CD8-positive, alpha-beta memory T cell (primary cell): ENCODE measurements around the gene KLHL24. TPM values are rescaled to one million over a fixed set of nuclear protein-coding genes. Genes with fewer than 3 reads are reported as not detected.
"Not testable (repeated sequence)": the region's sequence is repeated elsewhere in the genome, so short reads cannot be mapped to it uniquely, and the experiment has no call there.

Experiments
- CTCF ChIA-PET: fragments of 350-600 bp; sonication (Branson Sonifier 250); formaldehyde crosslinking; loops from one replicate; lab custom pipeline; 2021; ENCODE audit warnings: antibody characterized with exemption; lab: Charles Lee
- POLR2A ChIA-PET: fragments of 350-600 bp; sonication (Branson Sonifier 250); formaldehyde crosslinking; loops from one replicate; lab custom pipeline; 2021; ENCODE audit warnings: antibody characterized with exemption; lab: Charles Lee
- DNase-seq, 5 donors: peaks; one replicate each; pipeline versions ENCODE4 v3.0.0 to v3.0.0-alpha.2; 2020 to 2022; ENCODE audit warnings: mixed read lengths in 1 of 5
- H3K27ac ChIP-seq: one replicate; pipeline ENCODE4 v1.7.0; 2013; ENCODE audit warnings: low read depth, mild to moderate bottlenecking, low read length, moderate library complexity
- H3K27me3 ChIP-seq: 2 replicates; pipeline ENCODE4 v1.7.0; 2013; ENCODE audit warnings: low read length, mild to moderate bottlenecking; ENCODE audit not compliant: insufficient read depth, poor library complexity, severe bottlenecking
- H3K36me3 ChIP-seq: 2 replicates; pipeline ENCODE4 v1.7.0; 2013; ENCODE audit warnings: mild to moderate bottlenecking, low read length, moderate library complexity; ENCODE audit not compliant: insufficient read depth
- H3K4me1 ChIP-seq: 2 replicates; pipeline ENCODE4 v1.7.0; 2013; ENCODE audit warnings: mild to moderate bottlenecking, low read length, moderate library complexity; ENCODE audit not compliant: insufficient read depth
- H3K4me3 ChIP-seq: 2 replicates; pipeline ENCODE4 v1.7.0; 2013; ENCODE audit warnings: mild to moderate bottlenecking, low read length
- H3K9me3 ChIP-seq: 2 replicates; pipeline ENCODE4 v1.7.0; 2013; ENCODE audit warnings: mild to moderate bottlenecking, low read length
- H3K27ac Mint-ChIP-seq, 8 donors: one replicate each; pipeline ENCODE4 v1.8.0; 2020 to 2021; ENCODE audit warnings: mixed read lengths in 8 of 8, mild to moderate bottlenecking in 6 of 8, inconsistent platforms in 3 of 8, moderate library complexity in 3 of 8
- H3K27me3 Mint-ChIP-seq, 2 donors: one replicate each; pipeline ENCODE4 v1.8.0; 2020 to 2021; ENCODE audit warnings: mixed read lengths in 2 of 2, mild to moderate bottlenecking in 1 of 2, moderate library complexity in 1 of 2
- H3K36me3 Mint-ChIP-seq, 3 donors: one replicate each; pipeline ENCODE4 v1.8.0; 2020 to 2021; ENCODE audit warnings: mixed read lengths in 3 of 3, inconsistent platforms in 1 of 3, mild to moderate bottlenecking in 1 of 3
- H3K4me1 Mint-ChIP-seq, 3 donors: one replicate each; pipeline ENCODE4 v1.8.0; 2020 to 2021; ENCODE audit warnings: mixed read lengths in 3 of 3, inconsistent platforms in 1 of 3, mild to moderate bottlenecking in 1 of 3
- H3K4me3 Mint-ChIP-seq, 7 donors: one replicate each; pipeline ENCODE4 v1.8.0; 2020 to 2021; ENCODE audit warnings: mixed read lengths in 7 of 7, mild to moderate bottlenecking in 6 of 7, moderate library complexity in 4 of 7, inconsistent platforms in 2 of 7
- H3K9me3 Mint-ChIP-seq, 5 donors: one replicate each; pipeline ENCODE4 v1.8.0; 2020 to 2022; ENCODE audit warnings: mixed read lengths in 5 of 5, mild to moderate bottlenecking in 3 of 5, moderate library complexity in 2 of 5, inconsistent platforms in 1 of 5
- polyA plus RNA-seq: library from polyadenylated mRNA; unstranded; fragments of 300-500 nt; fragmentation: Illumina TruSeq; gene quantifications from one replicate; pipeline ENCODE4 v1.2.3, GENCODE V29; 2021
- total RNA-seq, 2 experiments: library from RNA; stranded (reverse); gene quantifications; one replicate each; pipeline ENCODE4 v1.2.3, GENCODE V29; 2021

Gene KLHL24
- total and polyA plus RNA-seq, 3 experiments from 2014 or later = 13.4 to 44.9 (median 16.9) TPM

- H3K4me3 Mint-ChIP-seq = no peak overlapping the region
- H3K27me3 Mint-ChIP-seq = no peaks in the 10 kb centered on the region
- no peaks in the 10 kb centered on the region for H3K4me1 Mint-ChIP-seq
- no peaks in the 10 kb centered on the region for H3K9me3 ChIP-seq
- no peak overlapping the region for H3K27ac Mint-ChIP-seq
- CTCF ChIA-PET = no interaction called here
- H3K27ac ChIP-seq = no peak overlapping the region
- peaks cover 13 to 25% (median 16%) of the 10 kb centered on the region in 5 donors for H3K9me3 Mint-ChIP-seq
- no peaks in the 10 kb centered on the region for H3K27me3 ChIP-seq
- POLR2A ChIA-PET = no interaction called here
- H3K4me3 ChIP-seq = no peak overlapping the region
- H3K36me3 ChIP-seq = no peaks in the 10 kb centered on the region
- H3K4me1 ChIP-seq = no peaks in the 10 kb centered on the region
- DNase-seq = no peak
- peaks cover 0 to 21% (median 0%) of the 10 kb centered on the region in 3 donors for H3K36me3 Mint-ChIP-seq
These were observed 37.5 kb upstream of the KLHL24 start for GRCh38 chr3:183597959-183598358.

GRCh38 chr3:183611326-183611725 is 24.1 kb upstream of the KLHL24 start:
- H3K27ac ChIP-seq, H3K4me3 Mint-ChIP-seq, H3K4me1 ChIP-seq, POLR2A ChIA-PET, H3K9me3 Mint-ChIP-seq, CTCF ChIA-PET, H3K4me3 ChIP-seq, H3K36me3 Mint-ChIP-seq, H3K36me3 ChIP-seq, DNase-seq, H3K4me1 Mint-ChIP-seq, H3K9me3 ChIP-seq, H3K27me3 ChIP-seq, H3K27ac Mint-ChIP-seq: not testable (repeated sequence)
- H3K27me3 Mint-ChIP-seq = peaks cover under 1 to 11% of the 10 kb centered on the region in 2 donors

GRCh38 chr3:183613366-183614285 is 21.8 kb upstream of the KLHL24 start:
- Histone ChIP-seq H3K36me3 (no peaks in the 10 kb centered on the region), H3K27me3 (no peaks in the 10 kb centered on the region), H3K27ac (no peak overlapping the region), H3K9me3 (no peaks in the 10 kb centered on the region), H3K4me1 (no peaks in the 10 kb centered on the region), H3K4me3 (no peak overlapping the region)
- no peak overlapping the region for H3K4me3 Mint-ChIP-seq
- no peaks in the 10 kb centered on the region for H3K9me3 Mint-ChIP-seq
- CTCF ChIA-PET = no interaction called here
- peaks cover 0 to 14% of the 10 kb centered on the region in 2 donors for H3K27me3 Mint-ChIP-seq
- POLR2A ChIA-PET = no interaction called here
- H3K36me3 Mint-ChIP-seq = no peaks in the 10 kb centered on the region
- no peak for DNase-seq
- H3K4me1 Mint-ChIP-seq = no peaks in the 10 kb centered on the region
- no peak overlapping the region for H3K27ac Mint-ChIP-seq

DNA sequence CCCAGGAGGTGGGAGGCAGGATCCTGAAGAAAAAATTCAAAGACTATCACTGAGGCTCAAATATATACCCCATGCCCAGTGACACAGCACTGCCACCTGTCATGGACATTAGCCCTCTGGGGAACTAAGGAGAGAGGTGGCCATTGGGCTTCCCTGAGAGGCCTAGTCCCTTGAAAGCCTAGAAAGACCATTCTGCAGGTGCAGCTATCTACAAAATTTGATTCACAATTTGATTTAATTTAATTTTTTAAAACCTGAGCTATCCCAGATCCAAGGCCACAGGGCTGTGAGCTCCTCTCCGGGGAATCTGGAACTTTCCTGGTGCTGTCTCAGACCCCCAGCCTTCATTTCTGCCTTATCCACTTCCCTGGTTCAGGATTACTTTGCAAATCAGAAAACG is 16.9 kb upstream of the KLHL24 start:
- Histone ChIP-seq H3K9me3 (no peaks in the 10 kb centered on the region), H3K4me3 (no peak overlapping the region), H3K36me3 (no peaks in the 10 kb centered on the region), H3K27ac (no peak overlapping the region), H3K27me3 (no peaks in the 10 kb centered on the region), H3K4me1 (no peaks in the 10 kb centered on the region)
- CTCF ChIA-PET = interaction anchor here (0.9 kb wide), 1 partner anchor 13 kb away, joined by 3 read pairs; no protein-coding TSS in a partner anchor
- H3K9me3 Mint-ChIP-seq = no peaks in the 10 kb centered on the region
- H3K27me3 Mint-ChIP-seq = peaks cover 1 to 14% of the 10 kb centered on the region in 2 donors
- DNase-seq = no peak
- POLR2A ChIA-PET = no interaction called here
- no peak overlapping the region for H3K27ac Mint-ChIP-seq
- H3K4me1 Mint-ChIP-seq = no peaks in the 10 kb centered on the region
- H3K36me3 Mint-ChIP-seq = no peaks in the 10 kb centered on the region
- H3K4me3 Mint-ChIP-seq = no peak overlapping the region

GRCh38 chr3:183619010-183619409 is 16.4 kb upstream of the KLHL24 start:
- no peak for DNase-seq
- H3K36me3 ChIP-seq = no peaks in the 10 kb centered on the region
- Mint-ChIP-seq H3K9me3 (no peaks in the 10 kb centered on the region), H3K4me1 (no peaks in the 10 kb centered on the region), H3K4me3 (no peak overlapping the region), H3K27ac (no peak overlapping the region), H3K36me3 (no peaks in the 10 kb centered on the region), H3K27me3 (peaks cover 1 to 9% of the 10 kb centered on the region in 2 donors)
- H3K4me1 ChIP-seq = no peaks in the 10 kb centered on the region
- ChIA-PET CTCF (interaction anchor here (0.9 kb wide), 1 partner anchor 14 kb away, joined by 3 read pairs; no protein-coding TSS in a partner anchor), POLR2A (no interaction called here)
- H3K4me3 ChIP-seq = no peak overlapping the region
- H3K9me3 ChIP-seq = no peaks in the 10 kb centered on the region
- H3K27me3 ChIP-seq = no peaks in the 10 kb centered on the region
- H3K27ac ChIP-seq = no peak overlapping the region

GRCh38 chr3:183619624-183620251 is 15.7 kb upstream of the KLHL24 start:
- Mint-ChIP-seq H3K27ac (no peak overlapping the region), H3K9me3 (peaks cover 0 to 2% (median 0%) of the 10 kb centered on the region in 5 donors), H3K27me3 (peaks cover 1 to 4% of the 10 kb centered on the region in 2 donors), H3K4me1 (no peaks in the 10 kb centered on the region), H3K36me3 (no peaks in the 10 kb centered on the region), H3K4me3 (no peak overlapping the region)
- ChIA-PET CTCF (interaction anchor here (0.9 kb wide), 1 partner anchor 15 kb away, joined by 3 read pairs; no protein-coding TSS in a partner anchor), POLR2A (no interaction called here)
- Histone ChIP-seq H3K27ac (no peak overlapping the region), H3K36me3 (no peaks in the 10 kb centered on the region), H3K4me1 (no peaks in the 10 kb centered on the region), H3K27me3 (no peaks in the 10 kb centered on the region), H3K9me3 (no peaks in the 10 kb centered on the region), H3K4me3 (no peak overlapping the region)
- no peak for DNase-seq

GRCh38 chr3:183620252-183620628 is 15.2 kb upstream of the KLHL24 start:
- no peak for DNase-seq
- Mint-ChIP-seq H3K9me3 (peaks cover 0 to 2% (median 0%) of the 10 kb centered on the region in 5 donors), H3K27ac (no peak overlapping the region), H3K27me3 (peaks cover 1 to 3% of the 10 kb centered on the region in 2 donors), H3K4me3 (no peak overlapping the region), H3K4me1 (no peaks in the 10 kb centered on the region), H3K36me3 (no peaks in the 10 kb centered on the region)
- no peaks in the 10 kb centered on the region for H3K36me3 ChIP-seq
- H3K4me3 ChIP-seq = no peak overlapping the region
- no peaks in the 10 kb centered on the region for H3K4me1 ChIP-seq
- H3K27ac ChIP-seq = no peak overlapping the region
- H3K9me3 ChIP-seq = no peaks in the 10 kb centered on the region
- CTCF ChIA-PET = no interaction called here
- H3K27me3 ChIP-seq = no peaks in the 10 kb centered on the region
- POLR2A ChIA-PET = no interaction called here

GRCh38 chr3:183622473-183622872 is 12.9 kb upstream of the KLHL24 start:
- H3K9me3 Mint-ChIP-seq, H3K4me3 Mint-ChIP-seq, H3K9me3 ChIP-seq, H3K36me3 ChIP-seq, H3K4me1 ChIP-seq, H3K4me1 Mint-ChIP-seq, H3K27me3 ChIP-seq, DNase-seq, H3K27me3 Mint-ChIP-seq, H3K36me3 Mint-ChIP-seq, H3K27ac ChIP-seq, CTCF ChIA-PET, H3K4me3 ChIP-seq: not testable (repeated sequence)
- POLR2A ChIA-PET = interaction anchor here (1.3 kb wide), 1 partner anchor 13 kb away, joined by 5 read pairs; the partner anchor contains the start of gene KLHL24
- H3K27ac Mint-ChIP-seq = peak overlapping the region in 1 of 8 donors; percentile 64
